ENCODE measurements around the gene SCAPER. TPM values are rescaled to one million over a fixed set of nuclear protein-coding genes. Genes with fewer than 3 reads are reported as not detected.

The SCAPER gene
- total and polyA plus RNA-seq, 10 of the 15 experiments (the other 5 are each of a cell fraction or from before 2014, with no cell fraction given) = 1.0 to 7.7 (median 3.9) TPM

GRCh38 chr15:76390571-76390970 is 514.6 kb downstream of the SCAPER start:
- FAIRE-seq = no peak

GRCh38 chr15:76386926-76387325 is 518.2 kb downstream of the SCAPER start:
- H3K79me2 ChIP-seq (ENCODE audit: control insufficient read depth, insufficient read depth, low read length) = no peaks in the 10 kb centered on the region
- 92% methylated on average over 2 of the region's 2 CpGs for WGBS (ENCODE audit: insufficient coverage, insufficient replicate concordance, low lambda C conversion rate, missing lambda C conversion rate)
- no peak overlapping the region for H3K9ac ChIP-seq (ENCODE audit: control insufficient read depth, insufficient read depth, low read length)
- no TSS peak for BruUV-seq (replicated peaks)
- H3K4me2 ChIP-seq (ENCODE audit: control insufficient read depth, insufficient read depth) = no peak overlapping the region
- no peaks in the 10 kb centered on the region for H4K20me1 ChIP-seq (ENCODE audit: control insufficient read depth, insufficient read depth)
- H3K27ac ChIP-seq (ENCODE audit: control insufficient read depth, insufficient read depth) = no peak overlapping the region
- H3K27me3 ChIP-seq (replicated peaks in 1 of 2; ENCODE audit: control insufficient read depth in 2 of 2, insufficient read depth in 2 of 2, low read length in 1 of 2) = no peaks in the 10 kb centered on the region
- H2AFZ ChIP-seq (ENCODE audit: control insufficient read depth, low read depth, low read length) = no peak overlapping the region
- ATAC-seq (no peak), FAIRE-seq (no peak), DNase-seq (ENCODE audit: low read depth, low spot score) (no peak)
- H3K9me3 ChIP-seq (replicated peaks; ENCODE audit: control insufficient read depth, insufficient read depth, low read length) = no peaks in the 10 kb centered on the region
- H3K4me1 ChIP-seq (ENCODE audit: control insufficient read depth, insufficient read depth, low read length) = no peaks in the 10 kb centered on the region
- POLR2A ChIA-PET = no interaction called here
- RAD21 ChIA-PET (ENCODE audit: unreplicated experiment) = no interaction called here
- H3K4me3 ChIP-seq = no peak overlapping the region
- SMC1A ChIA-PET (ENCODE audit: uncharacterized antibody, unreplicated experiment) = no interaction called here
- CTCF ChIA-PET = no interaction called here
- intact Hi-C loops (cut with micrococcal nuclease; ENCODE audit: unreplicated experiment) (no loop called here), in situ Hi-C loops (cut with MboI) (no loop called here)
- no peaks in the 10 kb centered on the region for H3K36me3 ChIP-seq (ENCODE audit: control insufficient read depth in 2 of 2, insufficient read depth in 2 of 2, low read length in 1 of 2)
- TF ChIP-seq STAT1 (conservative IDR thresholded peaks at IDR 0.05) (no peak), CHD1 (IDR thresholded peaks at IDR 0.05; ENCODE audit: low read depth, low read length) (no peak), GABPA (IDR thresholded peaks at IDR 0.05; ENCODE audit: low read depth) (no peak), ZBTB40 (IDR thresholded peaks at IDR 0.05; ENCODE audit: borderline replicate concordance) (no peak), ZBED1 (IDR thresholded peaks at IDR 0.05; ENCODE audit: borderline replicate concordance) (no peak), MAX (IDR thresholded peaks at IDR 0.05; ENCODE audit: low read depth, low read length) (no peak), EGR1 (IDR thresholded peaks at IDR 0.05; ENCODE audit: borderline replicate concordance in 1 of 2, low read depth in 2 of 2, low read length in 2 of 2) (no peak), NFYA (IDR thresholded peaks at IDR 0.05; ENCODE audit: borderline replicate concordance, low read depth, low read length) (no peak), CHD4 (IDR thresholded peaks at IDR 0.05) (no peak), STAT3 (IDR thresholded peaks at IDR 0.05; ENCODE audit: low read depth, low read length) (no peak), KDM1A (IDR thresholded peaks at IDR 0.05; ENCODE audit: borderline replicate concordance) (no peak), SMAD1 (IDR thresholded peaks at IDR 0.05; ENCODE audit: low read depth, partially characterized antibody) (no peak), CREM (IDR thresholded peaks at IDR 0.05; ENCODE audit: low read depth) (no peak), NFIC (IDR thresholded peaks at IDR 0.05; ENCODE audit: low read depth, low read length) (no peak)

More at GRCh38 chr15:76390571-76390970, 514.6 kb downstream of the SCAPER start:
- ChIA-PET CTCF (interaction anchor here (1.3 kb wide), 1 partner anchor 16 kb away, joined by 3 read pairs; no protein-coding TSS in a partner anchor), RAD21 (ENCODE audit: unreplicated experiment) (no interaction called here), SMC1A (ENCODE audit: uncharacterized antibody, unreplicated experiment) (interaction anchor here (0.8 kb wide), 1 partner anchor 12 kb away, joined by 3 read pairs; no protein-coding TSS in a partner anchor), POLR2A (no interaction called here)
- Histone ChIP-seq H3K4me3 (no peak overlapping the region), H3K4me2 (ENCODE audit: control insufficient read depth, insufficient read depth) (no peak overlapping the region), H3K9ac (ENCODE audit: control insufficient read depth, insufficient read depth, low read length) (no peak overlapping the region), H3K36me3 (ENCODE audit: control insufficient read depth in 2 of 2, insufficient read depth in 2 of 2, low read length in 1 of 2) (no peaks in the 10 kb centered on the region), H2AFZ (ENCODE audit: control insufficient read depth, low read depth, low read length) (no peak overlapping the region), H3K27me3 (replicated peaks in 1 of 2; ENCODE audit: control insufficient read depth in 2 of 2, insufficient read depth in 2 of 2, low read length in 1 of 2) (no peaks in the 10 kb centered on the region), H3K9me3 (replicated peaks; ENCODE audit: control insufficient read depth, insufficient read depth, low read length) (no peaks in the 10 kb centered on the region), H3K4me1 (ENCODE audit: control insufficient read depth, insufficient read depth, low read length) (no peaks in the 10 kb centered on the region), H3K27ac (ENCODE audit: control insufficient read depth, insufficient read depth) (no peak overlapping the region), H4K20me1 (ENCODE audit: control insufficient read depth, insufficient read depth) (no peaks in the 10 kb centered on the region), H3K79me2 (ENCODE audit: control insufficient read depth, insufficient read depth, low read length) (no peaks in the 10 kb centered on the region)
- DNase-seq (ENCODE audit: low read depth, low spot score) (no peak), ATAC-seq (no peak)
- TF ChIP-seq IKZF1 (conservative IDR thresholded peaks at IDR 0.05) (no peak), RELA (IDR thresholded peaks at IDR 0.05; ENCODE audit: borderline replicate concordance, partially characterized antibody) (no peak)
- in situ Hi-C loops (cut with MboI) = no loop called here
- intact Hi-C loops (cut with micrococcal nuclease; ENCODE audit: unreplicated experiment) = no loop called here
- BruUV-seq (replicated peaks) = no TSS peak

Data from GM12878 (cell line).